GM12872 (cell line): ENCODE data around the gene PLCXD3.

Experiments used
- CTCF ChIP-seq: IDR thresholded peaks from 3 replicates; pipeline ENCODE4 v1.5.1; 2011; ENCODE audit warnings: low read depth, mild to moderate bottlenecking, low read length, moderate library complexity; ENCODE audit not compliant: insufficient read depth

Gene PLCXD3

GRCh38 chr5:41334221-41334620 lies 176.2 kb downstream of the PLCXD3 start:
- TF ChIP-seq CTCF, result no peak

GRCh38 chr5:41325074-41325473 lies 185.3 kb downstream of the PLCXD3 start:
- no peak for TF ChIP-seq CTCF

- TF ChIP-seq CTCF, result no peak
Measured at GRCh38 chr5:41312478-41313060, 197.8 kb downstream of the PLCXD3 start.

- no peak for TF ChIP-seq CTCF
Measured at GRCh38 chr5:41312066-41312465, 198.3 kb downstream of the PLCXD3 start.

- TF ChIP-seq CTCF, result no peak
Measured at GRCh38 chr5:41309275-41309674, 201.1 kb downstream of the PLCXD3 start.

- TF ChIP-seq CTCF, result no peak
Measured at GRCh38 chr5:41306005-41306404, 204.4 kb downstream of the PLCXD3 start.

- TF ChIP-seq CTCF, result no peak
Measured at GRCh38 chr5:41305056-41305455, 205.3 kb downstream of the PLCXD3 start.
